Stomach (tissue), 4 donors: ENCODE results near the gene KRTAP10-6.

Experiments used
- POLR2A ChIP-seq, 4 donors: fragments of 450-650 bp; IDR thresholded peaks; one replicate each; pipeline ENCODE4 v1.6.1; 2016; ENCODE audit warnings: antibody characterized with exemption in 4 of 4, control low read depth in 2 of 4, mild to moderate bottlenecking in 1 of 4, moderate library complexity in 1 of 4
- POLR2AphosphoS5 ChIP-seq, 3 donors: sonication (generic); formaldehyde crosslinking; IDR thresholded peaks; one replicate each; pipeline ENCODE4 v1.6.1; 2016; ENCODE audit warnings: antibody characterized with exemption in 3 of 3
- TF ChIP-seq, protein P1 (sequence below), 7 experiments: fragments of 450-650 bp in 4 of 7; fragments of 200-600 bp in 3 of 7; sonication (generic) in 3 of 7; IDR thresholded peaks; one replicate each; pipeline ENCODE4 v1.5.1; 2016 to 2019; ENCODE audit warnings: antibody characterized with exemption in 7 of 7, control low read depth in 2 of 7, mild to moderate bottlenecking in 1 of 7

- TF ChIP-seq, protein P1, sequence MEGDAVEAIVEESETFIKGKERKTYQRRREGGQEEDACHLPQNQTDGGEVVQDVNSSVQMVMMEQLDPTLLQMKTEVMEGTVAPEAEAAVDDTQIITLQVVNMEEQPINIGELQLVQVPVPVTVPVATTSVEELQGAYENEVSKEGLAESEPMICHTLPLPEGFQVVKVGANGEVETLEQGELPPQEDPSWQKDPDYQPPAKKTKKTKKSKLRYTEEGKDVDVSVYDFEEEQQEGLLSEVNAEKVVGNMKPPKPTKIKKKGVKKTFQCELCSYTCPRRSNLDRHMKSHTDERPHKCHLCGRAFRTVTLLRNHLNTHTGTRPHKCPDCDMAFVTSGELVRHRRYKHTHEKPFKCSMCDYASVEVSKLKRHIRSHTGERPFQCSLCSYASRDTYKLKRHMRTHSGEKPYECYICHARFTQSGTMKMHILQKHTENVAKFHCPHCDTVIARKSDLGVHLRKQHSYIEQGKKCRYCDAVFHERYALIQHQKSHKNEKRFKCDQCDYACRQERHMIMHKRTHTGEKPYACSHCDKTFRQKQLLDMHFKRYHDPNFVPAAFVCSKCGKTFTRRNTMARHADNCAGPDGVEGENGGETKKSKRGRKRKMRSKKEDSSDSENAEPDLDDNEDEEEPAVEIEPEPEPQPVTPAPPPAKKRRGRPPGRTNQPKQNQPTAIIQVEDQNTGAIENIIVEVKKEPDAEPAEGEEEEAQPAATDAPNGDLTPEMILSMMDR (IDR thresholded peaks at IDR 0.05), result no peak
- no peak for TF ChIP-seq POLR2AphosphoS5 (IDR thresholded peaks at IDR 0.05)
- no peak for TF ChIP-seq POLR2A (IDR thresholded peaks at IDR 0.05)
Measured at GRCh38 chr21:44572959-44573583, 19.2 kb downstream of the KRTAP10-6 start.
